Adrenal gland (tissue), 5 donors: ENCODE results near the gene DHX38.
"Not testable (repeated sequence)": the region's sequence is repeated elsewhere in the genome, so short reads cannot be mapped to it uniquely, and the experiment has no call there.

Source experiments
- CTCF ChIP-seq, 6 experiments: fragments of 450-650 bp in 4 of 6; fragments of 200-600 bp in 2 of 6; sonication (generic) in 1 of 6; IDR thresholded peaks; 1 replicate in 5 of 6; 2 replicates in 1 of 6; pipeline versions ENCODE4 v1.5.1 to v1.8.0; 2016 to 2021; ENCODE audit warnings: antibody characterized with exemption in 6 of 6, mild to moderate bottlenecking in 2 of 6, moderate library complexity in 1 of 6
- POLR2A ChIP-seq, 2 donors: fragments of 450-650 bp; IDR thresholded peaks; one replicate each; pipeline ENCODE4 v1.6.1; 2017; ENCODE audit warnings: antibody characterized with exemption in 2 of 2, mild to moderate bottlenecking in 2 of 2, moderate library complexity in 1 of 2
- donor health status: DM: no; HTN: no; CAD: no.

- TF ChIP-seq POLR2A, CTCF (IDR thresholded peaks at IDR 0.05): not testable (repeated sequence)
Observed at GRCh38 chr16:72059060-72059459, 34.6 kb upstream of the DHX38 start.
